NCI-H1694 (cell line): ENCODE results near the gene EFCAB6.

Source experiments
- DNase-seq: peaks from one replicate; lab custom pipeline; 2025; lab: John Stamatoyannopoulos, UW

EFCAB6 gene

DNA sequence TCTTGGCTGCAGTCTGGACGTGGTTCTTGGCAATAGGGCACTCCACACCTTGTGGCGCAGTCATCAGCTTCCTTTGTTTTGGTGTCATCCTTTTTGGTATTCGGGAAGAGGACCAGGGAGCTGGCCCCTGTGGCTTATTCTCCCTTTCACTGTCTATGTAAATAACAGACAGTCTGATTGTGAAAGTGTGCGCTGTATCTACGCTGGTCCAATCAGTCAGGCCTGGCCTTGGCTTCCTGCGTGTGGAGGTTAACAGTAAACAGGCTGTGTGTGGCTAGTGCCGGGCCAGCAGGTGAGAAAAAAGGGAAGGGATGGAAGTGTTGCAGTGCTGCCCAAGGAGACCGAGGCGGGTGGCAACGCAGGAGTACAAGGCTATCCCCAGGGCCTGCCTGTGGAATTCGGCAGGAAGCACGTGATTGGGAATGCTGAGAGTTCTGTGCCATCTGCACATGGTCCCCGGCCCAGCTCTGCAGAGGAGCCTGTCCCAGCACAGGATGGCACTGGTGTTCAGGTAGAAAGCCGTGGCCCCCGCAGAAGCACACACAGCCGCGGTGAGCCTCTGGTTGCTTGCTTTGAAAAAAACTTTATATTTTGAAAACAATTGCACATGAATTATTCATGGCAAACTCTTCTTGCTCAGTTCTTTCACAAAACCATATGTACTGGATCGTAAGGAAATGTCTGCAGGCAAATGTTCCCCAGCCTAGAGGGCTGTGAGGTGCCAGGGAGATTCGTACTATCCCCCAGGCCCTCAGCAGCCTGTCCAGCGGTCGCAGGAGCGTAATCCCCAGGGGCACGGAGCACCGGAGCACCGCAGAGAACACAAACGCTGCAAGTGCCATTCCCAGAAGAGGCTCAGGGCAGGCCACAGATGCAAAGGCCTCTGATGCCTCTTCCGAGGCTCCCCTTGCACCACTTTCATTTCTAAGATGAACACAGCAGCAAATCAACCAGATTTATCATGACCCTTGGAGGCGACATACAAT, 174.5 kb downstream of the EFCAB6 start:
- DNase-seq: no peak

DNA sequence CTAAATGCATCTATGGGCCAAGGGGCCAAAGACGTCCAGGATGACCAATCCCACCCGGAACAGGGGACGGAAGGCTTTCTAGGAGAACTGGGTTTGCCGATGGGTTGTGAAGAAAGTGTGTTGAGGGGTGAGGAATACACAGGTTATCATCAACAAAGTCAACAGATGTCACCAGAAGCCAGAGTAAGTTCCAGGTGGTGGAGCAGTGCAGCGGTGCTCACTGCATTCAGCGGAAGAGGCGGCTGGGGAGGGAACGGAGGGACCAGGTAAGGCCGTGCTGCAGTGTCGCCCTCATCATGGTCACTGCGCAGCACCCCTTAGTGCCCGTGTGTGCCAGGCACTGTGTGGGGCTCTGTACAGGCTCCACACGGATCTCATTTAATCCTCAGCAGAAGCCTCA, 176.0 kb downstream of the EFCAB6 start:
- peak; percentile 5 for DNase-seq

DNA sequence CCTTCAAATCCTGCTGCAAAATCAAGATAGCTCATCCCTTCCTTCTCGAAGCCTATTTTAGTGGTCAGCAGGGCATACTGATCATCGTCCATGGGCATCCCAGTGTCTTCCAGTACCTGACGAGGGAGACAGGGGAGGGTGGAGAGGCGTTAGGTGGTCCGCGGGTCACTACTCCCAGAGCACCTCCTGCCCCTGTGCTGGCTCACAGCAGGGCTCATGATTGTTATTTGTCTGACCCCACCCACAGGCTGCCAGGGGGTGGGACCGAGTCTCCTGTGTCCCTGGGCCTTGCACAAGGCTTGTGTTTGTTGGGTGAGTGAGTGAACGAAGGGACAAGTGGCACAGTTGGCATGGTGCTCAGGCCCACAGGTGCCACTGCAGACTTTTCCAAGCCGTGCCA, 177.0 kb downstream of the EFCAB6 start:
- DNase-seq: no peak

DNA sequence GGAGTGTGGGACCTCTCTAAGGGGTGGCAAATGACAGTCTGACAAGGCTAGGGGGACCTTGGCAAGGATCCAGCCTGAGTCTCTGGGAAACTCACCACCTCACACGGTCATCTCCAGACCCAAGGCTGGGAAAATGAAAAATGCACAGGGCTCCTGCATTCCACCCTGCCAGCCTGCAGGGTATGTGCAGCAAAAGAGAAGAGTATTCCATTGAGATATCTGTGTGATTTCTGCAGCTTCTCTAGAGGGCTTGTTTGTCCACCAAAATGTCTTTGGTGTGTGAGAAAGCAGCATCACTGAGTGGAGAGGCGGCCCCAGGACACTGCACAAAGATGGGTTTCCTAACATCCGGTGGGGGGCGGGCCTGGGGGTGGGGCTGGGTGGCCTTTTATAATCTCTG, 177.8 kb downstream of the EFCAB6 start:
- DNase-seq: no peak

DNA sequence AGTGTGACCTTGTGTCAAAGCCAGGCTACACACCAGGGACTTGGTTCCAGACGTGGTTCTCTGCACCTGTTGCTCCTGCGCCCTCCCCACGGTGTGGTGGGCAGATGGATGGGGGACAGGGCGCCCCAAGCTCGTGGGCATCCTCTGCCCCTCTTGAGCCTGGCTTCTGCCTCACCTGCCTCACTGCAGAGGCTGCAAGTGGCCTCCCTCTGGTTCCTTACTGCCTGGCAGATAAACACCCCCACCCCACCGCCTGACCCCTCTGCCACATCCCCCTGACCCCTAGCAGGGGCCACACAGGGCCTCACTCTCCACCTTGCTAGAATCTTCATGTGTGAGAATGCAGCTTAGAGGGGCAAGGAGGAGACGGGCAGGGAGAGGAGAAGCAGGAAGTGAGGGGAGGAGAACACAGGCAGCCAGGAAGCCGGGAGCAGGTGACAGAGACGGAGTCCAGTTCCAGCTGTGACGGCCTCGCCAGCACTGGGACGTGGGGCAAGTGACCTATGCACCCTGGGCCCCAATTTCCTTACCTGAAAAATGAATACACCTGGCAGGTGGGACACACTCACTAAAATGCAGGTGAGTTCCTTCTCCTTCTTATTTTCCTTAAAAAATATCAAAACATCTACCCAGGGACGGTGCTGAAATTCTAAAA, 178.3 kb downstream of the EFCAB6 start:
- DNase-seq: no peak

DNA sequence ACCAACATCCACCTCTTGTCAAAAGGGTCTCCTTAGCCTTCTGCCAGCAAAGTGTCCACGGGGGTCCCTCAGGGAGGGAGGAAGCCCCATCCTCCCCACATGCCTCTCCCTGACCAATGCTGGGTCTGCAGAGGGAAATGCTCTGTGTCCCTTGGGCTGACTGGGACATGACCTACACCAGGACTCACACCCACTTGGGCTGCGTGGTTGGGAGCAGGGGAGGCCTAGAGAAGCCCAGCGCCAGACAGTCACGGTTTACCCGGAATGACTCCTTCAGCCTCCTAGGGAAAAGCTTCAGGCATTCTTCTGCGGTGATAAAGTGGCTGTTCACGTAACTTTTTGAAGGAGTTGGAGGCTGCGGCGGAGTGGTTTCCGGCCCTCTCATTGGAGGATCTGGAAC, 180.3 kb downstream of the EFCAB6 start:
- no peak for DNase-seq

DNA sequence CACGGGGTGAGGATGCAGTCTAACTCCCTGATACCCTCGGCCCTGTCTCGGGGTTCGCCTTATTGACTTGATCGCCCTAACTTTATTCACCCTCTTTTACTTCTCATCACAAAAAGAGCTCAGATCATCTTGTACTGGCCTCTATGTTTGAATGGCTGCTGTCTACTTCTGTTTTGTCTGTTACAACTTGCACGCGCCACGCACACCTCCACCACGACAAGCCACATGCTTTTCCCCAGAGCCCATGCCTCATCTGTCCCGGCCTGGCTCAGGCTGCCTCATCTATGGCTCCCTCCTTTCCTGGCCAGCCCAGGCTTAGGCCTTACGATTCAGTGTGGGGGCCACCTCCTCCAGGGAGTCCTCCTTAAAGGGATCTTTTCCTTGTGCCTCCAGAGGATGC, 180.9 kb downstream of the EFCAB6 start:
- no peak for DNase-seq

DNA sequence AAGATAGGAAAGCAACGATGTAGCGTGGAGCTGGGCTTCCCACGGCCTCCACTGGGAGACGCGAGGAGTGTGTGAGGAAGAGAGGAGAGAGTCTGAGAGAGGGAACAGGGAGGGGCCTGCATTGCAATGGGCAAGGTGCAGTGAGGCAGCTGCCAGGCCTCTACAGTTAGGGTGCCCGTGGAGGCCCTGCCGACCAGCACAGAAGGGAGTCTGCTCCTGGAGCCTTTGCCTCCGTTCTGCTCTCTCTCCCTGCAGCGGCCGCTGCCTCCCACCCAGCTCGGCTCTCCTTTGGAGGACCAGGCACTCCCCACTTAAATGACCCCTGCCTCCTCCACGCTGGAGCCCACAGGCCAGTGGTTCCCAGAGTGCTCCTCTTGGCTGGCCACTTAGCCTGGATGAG, 181.7 kb downstream of the EFCAB6 start:
- DNase-seq: no peak

DNA sequence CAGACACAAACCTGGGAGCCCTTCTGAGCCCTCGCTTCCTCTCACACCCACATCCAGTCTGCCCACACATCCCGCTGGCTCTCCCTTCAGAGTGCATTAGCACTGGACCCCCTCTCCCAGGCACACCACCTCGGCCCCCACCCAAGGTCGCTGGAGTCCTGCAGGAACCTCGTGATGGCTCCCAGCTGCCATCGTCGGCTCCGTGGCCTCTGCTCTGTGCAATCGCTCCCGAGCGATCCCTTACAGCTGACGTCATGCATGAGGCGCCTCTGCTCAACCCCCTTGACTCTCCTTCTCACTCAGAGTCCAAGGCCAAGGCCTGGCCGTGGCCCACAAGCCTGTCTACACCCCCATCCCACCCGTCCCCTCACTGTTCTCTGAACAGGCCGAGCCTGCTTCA, 183.9 kb downstream of the EFCAB6 start:
- DNase-seq: no peak

DNA sequence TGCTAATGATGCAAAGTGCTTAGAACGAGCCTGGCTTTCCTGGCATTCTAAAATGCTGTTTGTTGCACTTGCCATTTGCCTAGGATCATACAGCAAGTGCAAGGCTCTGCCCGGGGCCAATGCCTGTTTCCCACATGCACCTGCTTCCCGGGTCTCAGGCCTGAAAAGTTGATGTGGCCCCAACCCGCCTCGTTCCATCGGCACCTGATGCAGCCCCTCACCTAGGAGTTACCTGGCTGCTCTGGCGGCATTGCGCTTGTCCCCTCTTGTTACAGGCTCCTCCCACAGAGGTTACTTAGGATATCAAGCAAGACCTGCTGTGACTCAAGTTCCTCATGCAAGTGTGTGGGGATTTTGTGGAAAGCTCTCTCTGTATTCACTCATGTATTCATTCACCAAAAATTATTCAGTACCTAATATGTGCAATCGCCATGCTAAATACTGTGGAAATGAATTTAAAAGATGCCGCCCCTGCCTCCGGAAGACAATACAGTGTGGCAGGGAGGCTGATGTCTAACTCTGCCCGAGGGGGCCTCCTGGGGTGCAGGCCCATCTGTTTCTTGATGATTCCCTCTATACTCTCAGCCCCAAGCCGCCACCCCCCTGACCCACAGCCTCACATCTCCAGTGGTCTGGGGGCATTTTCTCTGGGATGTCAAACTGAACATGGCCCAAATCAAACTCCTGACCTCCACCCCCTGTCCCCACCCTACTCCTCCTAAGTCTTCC, 184.5 kb downstream of the EFCAB6 start:
- no peak for DNase-seq

DNA sequence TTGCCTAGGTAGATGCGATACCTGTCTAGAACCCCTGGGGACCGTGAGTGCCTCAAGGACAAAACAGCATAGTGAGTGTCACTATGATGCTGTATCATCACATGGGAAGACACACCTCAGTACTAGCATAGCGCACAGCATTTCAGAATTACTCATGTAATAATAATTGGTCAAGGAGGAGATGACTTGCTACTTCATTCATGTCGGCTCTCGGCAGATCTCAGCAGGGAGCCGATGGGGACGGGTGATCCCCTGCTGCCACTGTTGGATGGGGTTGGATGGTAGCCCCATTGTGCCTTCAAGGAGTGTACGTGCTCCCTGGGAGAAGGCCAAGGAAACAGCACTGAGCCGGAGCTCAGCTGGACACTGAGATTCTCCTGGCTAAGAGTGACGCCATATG, 186.9 kb downstream of the EFCAB6 start:
- DNase-seq: no peak

DNA sequence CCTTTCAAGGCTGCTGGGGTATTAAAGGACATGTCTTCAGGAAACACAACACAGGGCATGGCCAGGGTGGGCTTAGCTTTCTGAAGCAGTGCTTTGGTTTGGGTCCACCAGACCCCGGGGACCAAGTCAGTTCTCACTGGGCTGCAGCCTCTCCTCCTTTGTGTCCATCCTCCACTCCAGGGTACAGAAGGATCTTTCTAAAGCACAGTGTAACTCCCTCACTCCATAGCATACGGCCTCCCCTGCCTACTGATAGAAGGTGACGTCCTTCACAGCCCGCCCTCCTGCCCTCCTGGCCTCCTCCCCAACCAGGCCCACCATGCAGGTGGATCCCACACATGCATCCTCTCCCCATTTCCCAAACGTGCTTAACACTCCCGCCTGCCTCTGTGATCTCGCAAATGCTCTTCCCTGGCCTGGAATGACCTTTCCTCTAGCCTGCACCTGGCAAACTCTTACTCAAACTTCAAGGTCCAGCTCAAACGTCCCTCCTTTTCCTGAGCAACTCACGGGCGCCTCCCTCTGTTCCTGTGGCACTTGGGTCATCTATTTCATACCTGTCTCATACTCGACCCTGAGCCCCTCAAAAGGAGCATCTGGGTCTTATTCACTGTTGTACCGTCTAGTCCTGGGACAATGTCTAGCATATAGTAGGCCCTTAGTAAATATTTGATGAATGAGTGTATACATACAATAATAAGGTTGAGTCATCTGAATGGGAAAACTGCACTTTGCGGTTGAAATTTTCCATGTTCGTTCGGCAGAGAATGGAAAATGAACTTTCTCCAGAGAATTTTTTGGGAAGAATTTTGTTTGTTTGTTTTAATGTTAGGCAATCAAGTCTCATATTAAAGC, 187.7 kb downstream of the EFCAB6 start:
- DNase-seq: no peak

DNA sequence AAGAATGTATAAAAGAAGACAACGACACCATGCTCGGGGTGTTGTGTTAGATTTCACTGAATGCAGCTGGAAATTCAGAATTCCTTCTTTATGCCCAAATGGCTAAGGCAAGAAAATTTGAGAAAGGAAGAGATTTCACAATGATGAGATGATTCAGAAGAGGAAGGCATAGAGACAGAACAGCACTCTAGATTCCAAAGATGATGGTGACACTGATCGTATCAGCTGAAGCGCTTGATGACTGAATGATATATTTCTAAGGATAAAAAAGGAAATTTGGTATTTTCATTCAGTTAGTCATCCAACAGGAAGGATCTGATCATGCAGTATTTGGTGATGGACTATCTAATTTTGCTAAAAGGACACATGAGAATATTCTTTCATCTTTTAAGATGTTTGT, 189.2 kb downstream of the EFCAB6 start:
- no peak for DNase-seq

DNA sequence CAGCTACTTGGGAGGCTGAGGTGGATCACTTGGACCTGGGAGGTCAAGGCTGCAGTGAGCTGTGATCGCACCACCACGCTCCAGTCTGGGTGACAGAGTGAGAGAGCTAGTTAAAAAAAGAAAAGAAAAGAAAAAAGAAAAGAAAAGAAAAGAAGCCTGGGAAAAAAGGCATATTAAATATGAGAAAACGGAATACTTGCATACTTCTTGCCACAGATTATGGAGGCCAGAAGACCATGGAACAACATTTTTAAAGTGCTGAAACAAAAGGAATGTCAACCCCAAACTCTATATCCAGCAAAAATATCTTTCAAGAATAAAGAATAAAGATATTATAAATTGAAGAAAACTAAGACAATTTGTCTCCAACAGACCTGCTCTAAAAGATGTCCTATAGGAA, 191.9 kb downstream of the EFCAB6 start:
- DNase-seq: no peak

DNA sequence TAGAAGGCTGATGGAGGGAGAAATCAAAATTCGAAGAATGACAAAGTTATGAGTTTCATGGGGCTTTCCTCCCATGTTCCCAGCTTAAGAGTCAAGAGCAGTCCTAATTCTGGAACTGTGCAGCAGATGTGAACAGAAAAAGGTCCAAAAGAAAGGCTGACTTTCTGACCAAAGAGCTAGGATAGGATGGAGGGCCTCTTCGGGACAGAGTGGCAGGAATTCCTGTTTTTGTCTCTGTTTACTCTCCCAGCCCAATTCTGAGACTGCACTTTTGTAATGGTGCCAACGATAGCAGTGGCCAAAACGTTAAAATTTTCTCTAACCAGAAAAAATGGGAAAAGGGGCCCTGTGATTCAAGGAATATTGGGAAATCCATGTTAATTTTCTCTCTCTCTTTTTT, 193.6 kb downstream of the EFCAB6 start:
- no peak for DNase-seq

DNA sequence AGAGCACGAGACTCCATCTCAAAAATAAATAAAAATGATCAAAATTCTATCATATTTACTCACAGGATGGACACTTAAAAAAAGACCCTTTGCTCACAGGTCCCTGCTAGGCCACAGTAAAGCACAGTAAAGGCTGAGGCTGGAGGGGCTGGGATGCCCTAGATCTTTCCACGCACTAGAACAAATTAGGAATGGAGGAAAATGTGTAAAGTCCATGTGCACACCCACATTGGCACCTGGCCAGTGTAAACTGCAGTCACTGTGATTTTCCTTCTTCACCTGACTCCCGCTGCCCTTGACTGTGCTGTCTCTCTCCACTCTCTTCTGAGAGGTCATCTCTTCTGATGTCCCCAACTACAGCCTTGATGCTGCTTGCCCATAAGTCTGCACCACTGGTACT, 195.5 kb downstream of the EFCAB6 start:
- DNase-seq: no peak

DNA sequence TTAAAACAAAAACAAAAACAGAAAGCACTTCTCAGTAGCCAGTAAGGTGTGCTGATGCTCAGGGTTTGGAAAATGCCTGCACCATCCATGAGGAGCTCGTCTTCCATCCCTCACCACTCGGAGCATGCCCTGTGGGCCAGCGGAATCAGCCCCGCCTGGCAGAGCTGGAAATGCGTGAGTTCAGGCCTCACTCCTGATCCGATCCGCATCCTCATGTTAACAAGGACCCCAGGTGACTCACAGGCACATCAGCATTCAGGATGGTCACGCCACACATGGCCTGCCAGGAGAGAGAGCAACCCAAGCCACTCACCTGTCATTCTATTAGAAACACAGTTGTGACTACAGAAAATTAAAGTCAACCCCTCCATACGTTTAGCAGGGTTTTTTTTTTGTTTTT, 211.8 kb downstream of the EFCAB6 start:
- DNase-seq: no peak

DNA sequence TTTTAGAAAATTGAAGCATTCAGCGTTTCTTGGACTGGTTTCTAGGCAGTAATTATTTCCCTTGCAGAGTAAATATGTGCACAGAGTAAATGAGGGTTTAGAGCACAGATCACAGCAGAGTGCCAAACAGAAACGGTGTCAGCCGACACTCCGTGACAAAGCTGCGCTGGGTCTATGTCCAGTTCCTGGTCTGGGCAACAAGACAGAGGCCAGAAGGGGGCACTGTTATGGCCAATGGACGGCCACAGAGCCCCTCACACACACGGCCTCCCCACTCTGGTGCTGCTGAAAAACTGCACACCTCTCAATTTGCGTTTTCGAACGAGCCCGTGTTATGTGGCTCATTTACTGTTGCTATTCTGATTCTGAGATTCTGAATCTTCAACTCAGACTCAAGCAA, 219.6 kb downstream of the EFCAB6 start:
- no peak for DNase-seq

DNA sequence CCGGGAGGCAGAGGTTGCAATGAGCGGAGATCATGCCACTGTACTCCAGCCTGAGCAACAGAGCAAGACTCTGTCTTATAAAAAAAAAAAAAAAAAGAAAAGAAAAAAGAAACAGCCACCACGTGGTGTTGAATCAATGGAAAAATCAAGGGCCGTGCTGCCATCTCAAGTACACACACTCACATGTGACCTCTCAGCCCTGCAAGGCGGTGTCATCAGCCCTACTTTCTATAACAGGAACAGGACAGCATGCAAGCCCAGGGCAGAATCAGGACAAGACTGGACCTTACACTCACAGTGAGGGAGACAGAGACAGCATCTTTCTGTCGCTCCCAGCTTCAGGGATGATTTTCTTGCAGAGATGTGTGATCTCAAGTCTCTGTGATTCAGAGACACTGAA, 220.7 kb downstream of the EFCAB6 start:
- DNase-seq: no peak

DNA sequence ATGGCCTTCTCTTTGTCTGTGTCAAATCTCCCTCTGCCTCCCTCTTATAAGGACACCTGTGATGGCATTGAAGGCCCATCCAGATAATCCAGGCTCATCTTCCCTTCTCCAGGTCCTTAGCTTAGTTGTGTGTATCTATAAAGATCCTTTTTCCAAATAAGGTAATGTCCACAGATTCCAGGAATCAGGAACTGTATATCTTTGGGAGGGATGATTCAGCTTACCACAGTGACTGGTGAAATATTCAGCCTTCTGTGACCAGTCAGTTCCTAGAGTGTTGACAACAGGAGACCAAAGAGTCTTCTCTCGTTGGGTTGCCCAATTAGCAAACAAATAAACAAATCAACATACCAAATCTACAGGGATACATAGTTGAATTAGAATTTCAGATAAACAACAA, 224.5 kb downstream of the EFCAB6 start:
- DNase-seq: no peak

DNA sequence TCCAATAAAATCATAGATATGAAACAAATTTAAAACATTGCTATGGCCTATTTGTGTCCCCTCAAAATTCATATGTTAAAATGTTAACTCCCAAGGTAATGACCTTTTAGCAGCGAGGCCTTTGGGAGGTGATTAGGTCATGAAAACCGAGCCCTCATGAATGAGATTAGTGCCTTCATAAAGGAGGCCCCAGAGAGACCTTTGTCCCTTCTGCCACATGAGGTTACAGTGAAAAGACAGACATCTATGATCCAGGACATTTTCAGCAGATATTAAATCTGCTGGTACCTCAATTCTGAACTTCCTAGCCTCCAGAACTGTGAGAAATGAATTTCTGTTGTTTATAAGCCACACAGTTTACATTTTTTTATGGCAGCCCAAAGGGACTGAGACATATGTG, 228.6 kb downstream of the EFCAB6 start:
- DNase-seq: no peak

DNA sequence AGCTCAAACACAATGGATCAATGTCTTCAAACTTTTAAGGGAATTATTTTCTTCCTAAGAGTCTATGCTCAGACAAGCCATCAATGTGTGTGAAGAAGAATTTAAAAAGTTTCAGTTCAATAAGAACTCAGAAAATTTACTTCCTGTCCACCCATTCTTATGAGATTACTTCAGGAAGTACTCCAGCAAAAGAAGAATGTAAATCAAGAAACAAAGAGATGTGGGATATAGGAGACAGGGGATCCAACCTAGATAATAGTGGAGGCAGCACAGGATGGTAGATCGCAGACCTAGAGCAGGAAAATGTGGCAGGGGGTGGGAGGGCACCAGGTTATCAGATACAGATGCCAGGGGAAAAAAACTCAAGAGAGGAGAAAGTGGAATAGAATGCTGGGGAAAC, 229.7 kb downstream of the EFCAB6 start:
- no peak for DNase-seq
